Eye (tissue), 1 donor: ENCODE measurements around the gene C2CD4A.

Experiments
- DNase-seq: peaks from one replicate; pipeline ENCODE4 v3.0.0-alpha.2; 2015

C2CD4A gene

DNA sequence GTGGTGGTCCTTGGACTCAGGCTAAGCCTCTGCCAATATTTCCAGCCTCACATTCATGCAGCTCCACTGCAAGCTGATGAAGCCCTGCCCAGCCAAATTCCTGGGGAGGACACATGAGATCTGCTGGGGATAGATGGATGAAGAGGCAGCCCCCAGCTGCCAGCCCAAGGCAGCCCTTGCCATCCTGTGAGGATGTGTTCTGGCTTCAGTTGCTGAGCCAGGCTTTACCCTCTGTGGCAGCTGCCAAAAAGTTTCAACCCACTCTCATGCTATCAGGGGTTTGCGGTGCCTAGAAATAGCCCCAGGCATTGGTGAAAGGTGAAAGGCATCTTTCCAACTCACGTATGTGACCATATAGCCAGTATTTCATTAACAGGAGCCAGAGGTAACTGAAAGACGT is 37.6 kb downstream of the C2CD4A start:
- no peak for DNase-seq

- no peak for DNase-seq
Observed at GRCh38 chr15:62104846-62105245, 38.1 kb downstream of the C2CD4A start.

- DNase-seq, result no peak
Observed at GRCh38 chr15:62105266-62105665, 38.5 kb downstream of the C2CD4A start.

- no peak for DNase-seq
Observed at GRCh38 chr15:62106096-62106495, 39.3 kb downstream of the C2CD4A start.

- DNase-seq, result no peak
Observed at GRCh38 chr15:62107571-62108121, 40.9 kb downstream of the C2CD4A start.

GRCh38 chr15:62108411-62108810 is 41.6 kb downstream of the C2CD4A start:
- DNase-seq, result no peak

DNA sequence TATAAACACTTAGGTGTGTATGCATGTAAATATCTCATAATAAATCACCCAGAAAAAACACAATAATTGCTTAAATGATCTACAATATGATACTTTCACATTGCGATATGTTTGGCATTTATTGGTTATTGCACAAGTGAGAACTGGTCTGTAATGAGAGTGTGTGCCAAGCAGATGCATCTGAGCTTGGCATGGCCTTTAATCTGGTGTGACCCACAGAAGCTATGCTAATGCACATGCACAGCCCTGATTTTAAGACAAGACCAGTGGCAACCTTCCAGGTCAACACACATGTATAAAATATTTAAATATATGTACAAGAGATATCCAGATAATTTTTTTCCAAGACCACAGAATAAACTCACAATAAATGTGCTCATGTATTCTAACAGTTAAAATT is 42.7 kb downstream of the C2CD4A start:
- DNase-seq, result no peak

DNA sequence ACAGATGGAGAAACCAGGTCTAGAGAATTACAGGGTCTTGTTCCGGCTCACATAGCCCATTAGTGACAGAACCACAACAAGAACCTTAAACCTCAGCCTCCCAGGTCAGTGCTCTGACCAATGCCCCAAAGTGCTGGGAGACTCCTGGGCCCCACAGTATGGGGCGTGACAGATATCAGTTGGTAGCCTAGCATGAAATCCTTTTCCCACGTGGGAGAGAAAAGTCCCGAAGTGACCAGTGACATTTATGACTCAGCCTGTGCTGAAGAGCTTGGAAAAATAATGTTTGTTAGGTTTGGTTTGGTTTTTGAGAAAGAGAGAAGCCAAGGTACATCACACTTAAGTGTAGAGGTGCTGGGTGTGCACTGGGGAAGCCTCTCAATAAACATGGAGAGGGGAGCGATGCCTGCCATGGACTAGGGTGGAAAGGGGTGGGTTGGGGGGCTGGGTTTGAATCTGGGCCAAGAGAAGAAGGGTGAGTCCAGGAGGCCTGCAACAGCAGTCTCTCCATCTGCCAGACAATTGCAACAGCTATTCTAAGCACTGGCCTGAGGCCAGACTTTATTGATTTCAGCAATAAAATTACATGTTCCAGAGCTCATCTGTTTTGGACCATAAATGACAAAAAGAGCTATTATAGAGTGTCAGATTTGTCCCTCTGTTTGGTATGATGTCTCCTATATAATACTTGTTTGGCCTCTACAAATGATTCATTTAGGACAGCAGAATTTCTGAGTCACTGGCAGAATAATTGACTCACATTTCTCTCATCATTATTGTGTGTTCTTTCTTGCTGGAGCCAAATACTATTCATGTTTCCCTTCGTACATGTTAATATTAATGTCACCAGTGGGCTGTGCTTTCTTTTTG is 43.4 kb downstream of the C2CD4A start:
- DNase-seq, result peak; percentile 57

DNA sequence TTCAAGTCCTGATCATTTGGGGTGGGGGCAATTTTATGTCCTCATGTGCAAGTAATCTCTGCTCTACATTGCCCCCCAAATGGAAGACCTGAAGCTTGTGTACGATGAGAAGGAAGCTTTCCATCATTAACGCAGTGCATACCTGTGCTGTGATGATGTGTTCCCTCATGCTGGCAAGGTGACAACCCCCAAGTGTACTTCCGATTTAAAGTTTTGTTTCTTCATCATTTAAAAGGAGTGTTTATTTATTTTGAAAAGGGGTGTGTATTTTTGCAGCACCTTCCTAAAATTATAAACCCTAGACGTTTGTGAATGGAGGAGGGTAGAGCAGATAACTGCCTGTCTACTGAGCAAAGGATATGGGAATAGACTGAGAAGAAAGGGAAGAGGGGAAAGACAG is 45.3 kb downstream of the C2CD4A start:
- no peak for DNase-seq

- no peak for DNase-seq
Observed at GRCh38 chr15:62112616-62113593, 46.1 kb downstream of the C2CD4A start.

GRCh38 chr15:62115847-62116246 is 49.1 kb downstream of the C2CD4A start:
- no peak for DNase-seq

DNA sequence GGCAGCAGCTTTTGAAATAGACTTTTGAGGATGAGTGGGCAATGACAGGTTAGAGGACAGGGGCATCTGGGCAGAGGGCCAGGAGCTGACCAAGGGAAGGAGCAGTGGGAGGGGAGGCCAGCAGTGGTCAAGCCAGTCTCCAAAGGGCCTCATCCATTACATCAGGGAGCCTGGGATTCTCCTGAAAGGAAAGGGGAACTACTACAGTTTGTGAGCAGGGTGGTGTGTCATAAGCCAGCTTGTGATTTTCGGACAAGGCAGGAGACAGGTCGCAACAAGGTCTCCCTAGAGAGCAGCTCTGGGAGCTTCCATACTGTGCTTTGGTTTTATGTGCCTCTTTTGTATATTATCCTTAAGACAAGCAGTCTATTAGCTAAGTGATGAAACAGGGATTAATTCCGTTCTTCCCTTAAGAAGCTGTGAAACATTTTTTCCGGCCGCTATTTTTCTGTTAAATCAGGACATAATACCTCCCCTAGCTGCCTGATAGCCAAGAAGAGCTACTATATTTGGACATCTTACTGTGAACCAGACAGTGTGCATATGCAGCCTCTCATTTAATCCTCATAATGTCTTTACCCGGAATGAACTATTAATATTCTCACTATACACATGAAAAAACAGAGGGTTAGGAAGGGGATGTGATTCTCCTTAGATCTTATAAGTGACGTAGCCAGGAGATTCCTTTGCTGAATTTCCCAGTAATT is 51.9 kb downstream of the C2CD4A start:
- no peak for DNase-seq

DNA sequence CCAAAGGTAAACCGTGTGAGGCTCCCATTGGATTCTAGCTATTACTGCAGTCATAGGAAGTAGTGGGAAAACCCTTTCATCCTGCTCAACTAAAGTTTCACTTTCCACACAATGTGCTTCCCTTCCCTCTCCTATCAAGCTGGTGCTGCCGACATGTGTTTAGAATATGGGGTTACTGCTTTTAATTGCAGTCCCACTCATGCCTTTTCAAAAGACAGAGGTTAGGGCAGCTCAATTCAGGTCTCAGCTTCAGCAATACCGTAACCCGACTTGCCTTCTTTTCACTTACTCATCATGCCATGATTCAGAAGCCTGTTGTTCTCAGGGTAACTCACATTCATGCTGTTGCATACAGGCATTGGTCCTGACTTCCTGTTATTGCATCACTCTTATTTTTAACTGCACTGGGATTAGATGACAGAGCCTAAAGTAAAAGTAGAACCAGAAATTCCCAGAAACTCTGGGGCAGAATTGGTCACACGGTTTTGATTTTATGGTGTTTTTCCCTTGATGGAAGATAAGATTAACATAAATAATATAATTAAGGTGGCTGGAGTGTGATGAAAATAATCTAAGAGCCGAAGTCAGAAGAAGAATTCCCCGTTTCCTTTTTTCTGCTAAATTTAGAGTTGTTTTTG is 52.6 kb downstream of the C2CD4A start:
- peak; percentile 18 for DNase-seq

GRCh38 chr15:62119874-62120273 is 53.1 kb downstream of the C2CD4A start:
- DNase-seq, result no peak
